IPS-18c (cell line): ENCODE measurements around the gene KLHL25.

Experiments used
- H3K4me3 ChIP-seq: 2 replicates; pipeline ENCODE4 v1.7.0; 2013; ENCODE audit warnings: low read depth, mild to moderate bottlenecking, low read length, moderate library complexity; ENCODE audit not compliant: insufficient read depth
- H3K9me3 ChIP-seq: one replicate; pipeline ENCODE4 v1.6.1; 2013; ENCODE audit warnings: mild to moderate bottlenecking, low read length, moderate library complexity; ENCODE audit not compliant: control insufficient read depth, insufficient read depth

KLHL25 gene

DNA sequence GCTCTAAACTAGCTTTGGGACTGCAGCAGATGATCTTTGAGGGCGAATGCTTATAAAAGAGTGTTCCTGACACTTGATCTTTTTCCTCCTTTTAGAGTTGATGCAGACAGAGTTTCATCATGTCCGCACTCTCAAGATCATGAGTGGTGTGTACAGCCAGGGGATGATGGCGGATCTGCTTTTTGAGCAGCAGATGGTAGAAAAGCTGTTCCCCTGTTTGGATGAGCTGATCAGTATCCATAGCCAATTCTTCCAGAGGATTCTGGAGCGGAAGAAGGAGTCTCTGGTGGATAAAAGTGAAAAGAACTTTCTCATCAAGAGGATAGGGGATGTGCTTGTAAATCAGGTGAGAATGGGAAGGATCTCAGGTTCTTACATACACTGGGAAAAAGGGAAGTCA, 75.7 kb downstream of the KLHL25 start:
- H3K9me3 ChIP-seq = no peaks in the 10 kb centered on the region
- no peak overlapping the region for H3K4me3 ChIP-seq

DNA sequence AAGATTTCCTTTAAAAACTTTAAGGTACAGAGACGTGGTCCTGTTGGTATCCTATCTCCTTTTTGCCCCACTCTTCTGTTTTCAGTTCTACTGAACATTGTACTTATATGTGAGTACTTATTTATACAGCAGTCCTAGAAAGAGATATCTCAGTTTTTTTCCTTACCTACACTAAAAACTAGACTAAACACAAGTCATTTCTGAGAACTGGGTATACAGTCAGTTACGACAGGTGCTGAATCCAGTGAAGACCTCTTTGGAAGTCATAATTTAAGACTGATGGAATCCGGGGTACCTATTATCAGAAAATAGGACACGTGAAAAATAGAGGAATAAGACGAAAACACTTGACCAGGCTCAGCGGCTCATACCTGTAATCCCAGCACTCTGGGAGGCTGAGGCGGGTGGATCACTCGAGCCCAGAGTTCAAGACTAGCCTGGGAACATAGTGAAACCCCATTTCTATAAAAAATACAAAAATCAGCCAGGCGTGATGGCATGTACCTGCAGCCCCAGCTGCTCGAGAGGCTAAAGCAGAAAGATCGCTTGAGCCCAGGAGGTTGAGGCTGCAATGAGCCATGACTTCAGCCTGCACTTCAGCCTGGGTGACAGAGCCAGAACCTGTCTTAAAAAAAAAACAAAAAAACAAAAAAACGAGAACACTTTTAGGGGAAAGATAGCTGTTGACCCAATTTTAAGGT, 76.3 kb downstream of the KLHL25 start:
- H3K9me3 ChIP-seq = no peaks in the 10 kb centered on the region
- H3K4me3 ChIP-seq = no peak overlapping the region

DNA sequence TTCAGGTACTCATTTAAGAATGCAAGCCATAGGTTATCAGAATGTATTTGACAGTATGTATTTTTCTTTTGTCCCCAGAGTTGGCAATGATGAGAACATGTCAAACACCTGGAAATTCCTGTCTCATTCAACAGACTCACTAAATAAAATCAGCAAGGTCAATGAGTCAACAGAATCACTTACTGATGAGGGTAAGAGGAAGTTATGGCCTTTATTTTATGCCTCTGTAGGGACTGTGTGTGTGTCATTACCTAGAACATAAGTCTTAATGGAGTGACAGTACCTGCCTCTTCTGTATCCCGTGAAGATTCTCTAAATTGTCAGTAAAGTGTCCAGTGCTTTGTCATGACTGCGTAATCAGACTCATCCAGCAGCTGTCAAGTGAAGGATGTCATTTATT, 77.5 kb downstream of the KLHL25 start:
- Histone ChIP-seq H3K9me3 (no peaks in the 10 kb centered on the region), H3K4me3 (no peak overlapping the region)

DNA sequence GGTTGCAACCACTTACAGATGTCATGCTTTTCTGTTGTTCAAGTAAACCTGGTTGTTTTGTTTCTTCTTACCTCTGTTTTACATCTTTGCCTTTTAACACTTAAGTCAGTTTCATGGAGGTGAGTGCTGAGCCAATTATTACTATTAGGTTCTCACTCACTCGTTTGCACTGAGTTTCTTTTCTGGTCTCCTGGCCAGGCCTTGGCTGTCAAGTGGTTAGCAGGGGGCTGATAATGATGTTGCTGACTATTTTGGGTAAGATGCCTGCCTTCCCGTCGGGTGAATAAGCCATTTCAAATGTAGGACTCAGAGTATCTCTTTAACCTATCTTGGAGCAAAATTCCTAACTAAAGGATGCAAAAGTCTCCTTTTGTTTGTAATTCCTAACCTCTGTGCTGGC, 78.5 kb downstream of the KLHL25 start:
- no peaks in the 10 kb centered on the region for H3K9me3 ChIP-seq
- no peak overlapping the region for H3K4me3 ChIP-seq

DNA sequence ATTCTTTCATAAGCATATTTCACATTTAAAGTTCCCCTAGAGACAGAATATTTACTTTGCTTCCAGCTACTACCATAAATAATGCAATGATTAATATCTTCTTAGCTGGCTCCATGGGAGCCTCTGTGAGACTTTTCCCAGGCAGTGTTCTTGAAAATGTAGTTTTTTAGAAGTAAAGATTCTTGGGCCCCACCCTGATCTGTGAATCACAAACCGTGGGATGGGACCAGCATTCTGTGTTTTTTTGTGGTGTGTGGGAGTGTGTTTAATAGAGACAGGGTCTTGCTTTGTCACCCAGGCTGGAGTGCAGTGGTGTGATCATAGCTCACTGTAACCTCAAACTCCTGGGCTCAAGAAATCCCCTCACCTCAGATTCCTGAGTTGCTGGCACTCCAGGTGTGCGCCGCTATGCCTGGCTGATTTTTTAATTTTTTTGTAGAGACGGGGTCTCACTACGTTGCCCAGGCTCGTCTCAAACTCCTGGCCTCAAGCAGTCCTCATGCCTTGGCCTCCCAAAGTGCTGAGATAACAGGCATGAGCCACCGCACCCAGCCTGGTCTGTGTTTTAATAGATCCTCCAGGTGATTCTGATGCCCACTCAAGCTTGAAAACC, 83.0 kb downstream of the KLHL25 start:
- no peak overlapping the region for H3K4me3 ChIP-seq

DNA sequence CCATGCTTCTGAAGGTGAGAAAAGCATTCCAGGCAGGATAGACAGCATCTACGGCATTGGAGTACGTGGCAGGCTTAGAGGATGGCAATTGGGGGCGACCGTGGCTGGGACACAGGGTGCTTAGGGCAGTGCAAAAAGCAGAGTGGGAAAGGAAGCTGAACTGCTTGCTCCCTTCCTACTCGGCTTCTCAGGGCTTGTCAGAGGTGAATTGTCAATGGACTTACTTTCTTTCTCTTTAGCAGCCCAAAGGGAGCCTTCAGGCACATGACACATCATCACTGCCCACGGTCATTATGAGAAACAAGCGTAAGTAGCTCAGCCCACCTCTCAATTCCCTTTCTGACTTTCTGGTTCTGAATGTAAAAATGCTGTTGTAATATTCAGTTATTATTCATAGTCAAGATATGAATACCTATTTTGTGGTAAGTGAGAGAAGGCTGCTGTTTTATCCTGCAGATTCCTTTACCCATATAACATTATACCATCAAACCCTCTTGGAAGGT, 84.3 kb downstream of the KLHL25 start:
- Histone ChIP-seq H3K4me3 (no peak overlapping the region), H3K9me3 (no peaks in the 10 kb centered on the region)

More for the DNA sequence above, 83.0 kb downstream of the KLHL25 start:
- no peaks in the 10 kb centered on the region for H3K9me3 ChIP-seq
